ENCODE data around the gene TMEM91.

DNA sequence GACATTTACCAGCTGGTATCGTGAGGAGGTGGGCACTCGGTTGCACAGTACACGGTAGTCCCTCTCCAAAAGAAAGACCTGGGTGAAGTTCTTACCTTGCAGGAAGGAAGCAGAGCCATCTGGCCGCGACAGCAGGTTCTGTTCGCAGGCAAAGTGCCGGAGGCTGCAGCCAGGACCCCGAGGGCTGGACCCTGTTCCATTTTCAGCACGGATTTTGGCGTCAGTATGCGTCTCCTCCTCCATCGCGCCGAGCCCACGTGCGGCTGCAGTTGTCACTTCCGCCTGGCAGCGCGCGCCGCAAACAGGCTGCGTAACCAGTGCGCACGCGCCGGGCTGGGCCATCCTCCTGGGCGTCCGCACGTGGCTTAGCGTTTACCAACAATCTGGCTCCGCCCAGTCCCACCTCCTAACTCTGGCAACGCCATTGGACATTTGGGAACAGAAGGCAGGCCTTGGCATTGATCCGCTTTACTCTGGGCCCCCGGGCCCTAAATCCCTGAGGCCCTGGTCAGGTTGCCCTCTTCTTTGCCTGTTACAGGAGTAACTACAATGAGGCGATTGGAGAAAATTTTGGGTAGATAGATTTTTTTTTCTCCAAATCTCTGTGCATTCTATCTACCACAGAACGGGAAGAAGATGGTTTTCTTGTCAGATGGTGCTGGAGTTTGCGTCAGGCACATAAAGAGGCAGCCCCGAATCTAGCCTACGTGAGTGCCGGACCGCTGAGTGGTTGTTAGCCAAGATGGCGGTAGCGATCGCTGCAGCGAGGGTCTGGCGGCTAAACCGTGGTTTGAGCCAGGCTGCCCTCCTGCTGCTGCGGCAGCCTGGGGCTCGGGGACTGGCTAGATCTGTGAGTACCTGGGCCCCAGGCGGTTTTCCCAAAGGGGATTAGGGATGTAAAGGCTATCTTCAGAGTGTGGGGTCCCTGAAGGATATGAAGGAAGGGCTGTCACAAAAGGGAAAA is 21.0 kb downstream of the TMEM91 start, which contains the start of the genes BCKDHA and EXOSC5:
- peak; percentile 79 for TF ChIP-seq SP1 (CRISPR knock-in tag; conservative IDR thresholded peaks at IDR 0.05)
- TF ChIP-seq, protein P1, sequence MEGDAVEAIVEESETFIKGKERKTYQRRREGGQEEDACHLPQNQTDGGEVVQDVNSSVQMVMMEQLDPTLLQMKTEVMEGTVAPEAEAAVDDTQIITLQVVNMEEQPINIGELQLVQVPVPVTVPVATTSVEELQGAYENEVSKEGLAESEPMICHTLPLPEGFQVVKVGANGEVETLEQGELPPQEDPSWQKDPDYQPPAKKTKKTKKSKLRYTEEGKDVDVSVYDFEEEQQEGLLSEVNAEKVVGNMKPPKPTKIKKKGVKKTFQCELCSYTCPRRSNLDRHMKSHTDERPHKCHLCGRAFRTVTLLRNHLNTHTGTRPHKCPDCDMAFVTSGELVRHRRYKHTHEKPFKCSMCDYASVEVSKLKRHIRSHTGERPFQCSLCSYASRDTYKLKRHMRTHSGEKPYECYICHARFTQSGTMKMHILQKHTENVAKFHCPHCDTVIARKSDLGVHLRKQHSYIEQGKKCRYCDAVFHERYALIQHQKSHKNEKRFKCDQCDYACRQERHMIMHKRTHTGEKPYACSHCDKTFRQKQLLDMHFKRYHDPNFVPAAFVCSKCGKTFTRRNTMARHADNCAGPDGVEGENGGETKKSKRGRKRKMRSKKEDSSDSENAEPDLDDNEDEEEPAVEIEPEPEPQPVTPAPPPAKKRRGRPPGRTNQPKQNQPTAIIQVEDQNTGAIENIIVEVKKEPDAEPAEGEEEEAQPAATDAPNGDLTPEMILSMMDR (IDR thresholded peaks at IDR 0.05), result no peak

Data from WTC11 (cell line).